Type B pancreatic cell (in vitro differentiated cells): ENCODE results near the gene PTPA. TPM values are rescaled to one million over a fixed set of nuclear protein-coding genes. Genes with fewer than 3 reads are reported as not detected.
A peak's percentile ranks its signal among the peaks of the same experiment; 100 is the strongest.

ENCODE experiments used
- DNase-seq: peaks from one replicate; pipeline ENCODE4 v3.0.0; 2021; ENCODE audit warnings: mixed read lengths; ENCODE audit not compliant: unreplicated experiment; ENCODE audit errors: extremely low spot score
- H3K27ac Mint-ChIP-seq: 2 replicates; pipeline ENCODE4 v1.8.0; 2021; ENCODE audit warnings: mild to moderate bottlenecking, mixed read lengths
- H3K27me3 Mint-ChIP-seq: 2 replicates; pipeline ENCODE4 v1.8.0; 2021; ENCODE audit warnings: mixed read lengths
- H3K36me3 Mint-ChIP-seq: 2 replicates; pipeline ENCODE4 v1.8.0; 2021; ENCODE audit warnings: mixed read lengths
- H3K4me1 Mint-ChIP-seq: one replicate; pipeline ENCODE4 v1.8.0; 2021; ENCODE audit warnings: mixed read lengths; ENCODE audit not compliant: unreplicated experiment
- H3K4me3 Mint-ChIP-seq: 2 replicates; pipeline ENCODE4 v1.8.0; 2021; ENCODE audit warnings: mild to moderate bottlenecking, mixed read lengths
- H3K9me3 Mint-ChIP-seq: 2 replicates; pipeline ENCODE4 v1.8.0; 2021; ENCODE audit warnings: mixed read lengths
- total RNA-seq: library from RNA; stranded (reverse); gene quantifications from 2 replicates; pipeline ENCODE4 v1.2.1, GENCODE V29; 2021; ENCODE audit warnings: low replicate concordance
- TF ChIP-seq, protein P1 (sequence below): fragments of 200-600 bp; sonication (generic); conservative IDR thresholded peaks from 2 replicates; pipeline ENCODE4 v1.5.0; 2021; ENCODE audit warnings: antibody characterized with exemption, mild to moderate bottlenecking

The PTPA gene
- total RNA-seq, 1 donor from 2014 or later = 102 TPM

DNA sequence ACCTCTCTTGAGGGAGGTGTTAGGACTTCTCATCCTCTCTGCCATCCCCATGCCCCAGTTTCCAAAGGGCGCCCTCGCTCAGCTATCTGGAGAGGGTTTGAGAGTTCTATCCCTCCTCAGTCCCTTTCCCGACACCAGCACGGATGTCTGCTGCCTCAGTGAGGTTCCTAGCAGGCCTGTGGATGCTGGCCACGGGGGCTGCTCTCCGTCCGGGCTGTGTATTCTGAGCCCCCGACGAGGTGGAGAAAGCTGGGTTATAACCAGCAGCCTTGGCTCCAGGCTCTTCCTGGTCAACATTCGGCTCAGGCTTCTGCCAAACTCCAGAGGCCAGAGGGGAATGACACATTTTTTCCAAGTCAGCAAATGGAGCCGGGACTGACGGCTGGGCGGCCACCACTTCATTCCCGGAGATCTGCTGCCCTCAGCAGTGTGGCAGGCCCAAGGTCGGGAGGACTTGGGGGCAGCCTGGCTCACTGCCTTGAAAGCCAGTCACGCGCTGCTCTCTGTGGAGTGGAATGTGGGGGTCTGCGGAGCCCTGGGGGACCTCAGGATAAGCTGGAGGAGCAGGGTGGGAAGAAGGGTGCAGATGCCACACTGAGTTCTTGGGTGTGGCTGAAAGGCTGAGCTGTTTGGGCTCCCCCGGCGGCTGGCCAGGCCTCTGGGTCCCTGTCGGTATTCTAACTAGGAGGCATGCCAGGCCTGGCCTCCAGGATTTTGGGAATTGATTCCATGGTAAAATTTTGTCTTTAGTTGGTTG lies 27.4 kb downstream of the PTPA start:
- H3K4me3 Mint-ChIP-seq = peak overlapping the region; percentile 88

DNA sequence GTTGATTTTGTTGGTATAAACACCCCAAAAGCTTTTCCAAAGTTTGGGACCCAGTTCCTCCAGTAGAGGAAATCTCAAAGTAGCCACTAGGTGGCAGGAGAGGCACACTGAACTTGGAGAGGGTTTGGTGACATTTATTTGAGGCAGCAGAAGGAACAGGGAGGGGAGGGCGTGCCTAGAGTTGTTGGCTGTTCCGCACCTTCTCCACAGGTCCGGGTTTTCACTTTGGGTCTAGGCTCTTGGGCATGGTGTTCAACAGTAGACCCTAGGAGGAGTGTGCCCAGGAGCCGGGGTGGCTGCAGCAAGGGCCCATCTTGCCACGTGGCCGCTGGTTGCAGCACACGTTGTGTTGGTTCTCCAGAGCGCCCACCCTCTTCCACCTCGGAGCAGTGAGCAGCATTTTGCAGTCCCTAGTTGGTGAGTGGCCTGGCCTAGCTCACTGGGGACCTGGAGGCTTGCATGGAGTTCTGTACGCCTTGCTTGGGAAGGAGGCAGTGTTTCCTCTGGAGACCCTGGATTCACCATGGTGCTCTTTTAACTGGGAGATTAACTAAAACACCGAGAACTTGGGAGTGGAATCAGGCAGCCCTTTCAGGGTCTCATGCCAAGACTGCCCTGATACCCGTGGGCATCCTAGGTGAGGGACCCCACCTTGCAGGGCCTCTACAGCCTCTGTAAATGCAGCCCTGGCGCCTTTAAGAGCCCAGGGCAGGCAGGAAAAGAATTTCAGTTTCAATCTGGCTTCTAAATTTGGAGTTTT lies 28.2 kb downstream of the PTPA start:
- no peaks in the 10 kb centered on the region for H3K9me3 Mint-ChIP-seq
- peaks cover 9% of the 10 kb centered on the region for H3K36me3 Mint-ChIP-seq
- peak; percentile 80 for DNase-seq
- TF ChIP-seq, protein P1, sequence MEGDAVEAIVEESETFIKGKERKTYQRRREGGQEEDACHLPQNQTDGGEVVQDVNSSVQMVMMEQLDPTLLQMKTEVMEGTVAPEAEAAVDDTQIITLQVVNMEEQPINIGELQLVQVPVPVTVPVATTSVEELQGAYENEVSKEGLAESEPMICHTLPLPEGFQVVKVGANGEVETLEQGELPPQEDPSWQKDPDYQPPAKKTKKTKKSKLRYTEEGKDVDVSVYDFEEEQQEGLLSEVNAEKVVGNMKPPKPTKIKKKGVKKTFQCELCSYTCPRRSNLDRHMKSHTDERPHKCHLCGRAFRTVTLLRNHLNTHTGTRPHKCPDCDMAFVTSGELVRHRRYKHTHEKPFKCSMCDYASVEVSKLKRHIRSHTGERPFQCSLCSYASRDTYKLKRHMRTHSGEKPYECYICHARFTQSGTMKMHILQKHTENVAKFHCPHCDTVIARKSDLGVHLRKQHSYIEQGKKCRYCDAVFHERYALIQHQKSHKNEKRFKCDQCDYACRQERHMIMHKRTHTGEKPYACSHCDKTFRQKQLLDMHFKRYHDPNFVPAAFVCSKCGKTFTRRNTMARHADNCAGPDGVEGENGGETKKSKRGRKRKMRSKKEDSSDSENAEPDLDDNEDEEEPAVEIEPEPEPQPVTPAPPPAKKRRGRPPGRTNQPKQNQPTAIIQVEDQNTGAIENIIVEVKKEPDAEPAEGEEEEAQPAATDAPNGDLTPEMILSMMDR = peak; percentile 97
- H3K4me1 Mint-ChIP-seq = peaks cover 38% of the 10 kb centered on the region
- peak overlapping the region; percentile 88 for H3K4me3 Mint-ChIP-seq
- no peaks in the 10 kb centered on the region for H3K27me3 Mint-ChIP-seq
- peak overlapping the region; percentile 99 for H3K27ac Mint-ChIP-seq

More for the DNA sequence above, 27.4 kb downstream of the PTPA start:
- TF ChIP-seq, protein P1 = no peak
- Mint-ChIP-seq H3K27me3 (no peaks in the 10 kb centered on the region), H3K36me3 (peaks cover 12% of the 10 kb centered on the region), H3K9me3 (no peaks in the 10 kb centered on the region), H3K4me1 (peaks cover 36% of the 10 kb centered on the region), H3K27ac (peak overlapping the region; percentile 99)
- DNase-seq = no peak

DNA sequence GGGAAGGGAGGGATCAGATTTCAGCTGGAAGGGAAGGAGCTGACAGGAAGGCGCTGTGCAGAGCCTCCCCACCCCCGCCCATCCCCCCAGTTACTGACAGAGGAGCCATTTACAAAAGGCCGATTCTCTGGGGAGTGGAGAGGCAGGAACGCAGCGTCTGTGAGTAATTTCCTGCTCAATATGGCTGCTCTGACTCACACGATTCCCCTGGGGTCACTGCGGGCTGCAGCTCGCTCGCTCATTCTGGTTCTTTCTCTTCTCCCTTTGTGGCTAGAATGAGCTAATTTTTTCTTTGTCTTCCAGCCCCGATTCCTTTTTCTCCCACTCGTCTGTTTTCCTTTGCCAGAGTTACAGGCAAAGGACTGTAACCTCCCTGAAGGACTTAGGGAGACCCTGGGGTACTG lies 28.8 kb downstream of the PTPA start:
- peak; percentile 84 for DNase-seq
- Mint-ChIP-seq H3K4me3 (peak overlapping the region; percentile 88), H3K27ac (peak overlapping the region; percentile 99), H3K4me1 (peaks cover 38% of the 10 kb centered on the region), H3K36me3 (peaks cover 9% of the 10 kb centered on the region), H3K27me3 (no peaks in the 10 kb centered on the region), H3K9me3 (no peaks in the 10 kb centered on the region)
- TF ChIP-seq, protein P1 = no peak

DNA sequence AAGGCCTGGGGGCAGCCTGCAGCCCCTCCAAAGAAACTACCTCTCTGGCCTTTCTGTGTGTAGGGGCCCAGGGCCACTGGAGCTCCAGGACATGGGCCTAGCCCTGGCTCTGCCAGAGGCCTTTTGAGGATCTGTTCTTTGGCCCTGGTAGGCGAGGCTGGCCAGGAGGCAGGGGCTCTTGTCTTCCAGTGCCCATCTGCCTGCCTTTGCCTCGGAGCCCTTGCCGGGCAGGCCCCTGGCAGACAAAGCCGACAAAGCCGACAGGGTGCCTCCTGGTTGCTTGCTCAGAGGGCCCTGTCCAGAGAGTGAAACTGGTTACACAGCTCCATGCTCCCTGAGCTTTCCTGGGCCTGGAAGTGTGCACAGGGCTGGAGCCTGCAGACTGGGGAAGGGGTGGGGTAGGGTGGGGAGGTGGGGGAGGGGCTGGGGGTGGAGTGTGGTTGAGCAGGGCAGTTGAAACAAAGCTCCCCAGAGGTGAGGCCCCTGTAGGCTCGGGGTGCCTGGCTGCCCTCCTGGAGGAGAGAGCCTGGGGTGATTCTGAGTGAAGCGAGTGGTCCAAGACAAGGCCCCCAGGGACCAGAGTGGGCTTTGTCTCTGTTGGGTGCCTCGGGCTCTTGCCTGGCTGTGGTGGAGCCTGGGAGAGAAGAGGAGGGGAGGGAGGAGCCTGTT lies 29.3 kb downstream of the PTPA start:
- H3K4me3 Mint-ChIP-seq = peak overlapping the region; percentile 88
- TF ChIP-seq, protein P1 = no peak
- peaks cover 6% of the 10 kb centered on the region for H3K36me3 Mint-ChIP-seq
- no peaks in the 10 kb centered on the region for H3K9me3 Mint-ChIP-seq
- DNase-seq = no peak
- H3K27ac Mint-ChIP-seq = peak overlapping the region; percentile 99
- peaks cover 38% of the 10 kb centered on the region for H3K4me1 Mint-ChIP-seq
- no peaks in the 10 kb centered on the region for H3K27me3 Mint-ChIP-seq

DNA sequence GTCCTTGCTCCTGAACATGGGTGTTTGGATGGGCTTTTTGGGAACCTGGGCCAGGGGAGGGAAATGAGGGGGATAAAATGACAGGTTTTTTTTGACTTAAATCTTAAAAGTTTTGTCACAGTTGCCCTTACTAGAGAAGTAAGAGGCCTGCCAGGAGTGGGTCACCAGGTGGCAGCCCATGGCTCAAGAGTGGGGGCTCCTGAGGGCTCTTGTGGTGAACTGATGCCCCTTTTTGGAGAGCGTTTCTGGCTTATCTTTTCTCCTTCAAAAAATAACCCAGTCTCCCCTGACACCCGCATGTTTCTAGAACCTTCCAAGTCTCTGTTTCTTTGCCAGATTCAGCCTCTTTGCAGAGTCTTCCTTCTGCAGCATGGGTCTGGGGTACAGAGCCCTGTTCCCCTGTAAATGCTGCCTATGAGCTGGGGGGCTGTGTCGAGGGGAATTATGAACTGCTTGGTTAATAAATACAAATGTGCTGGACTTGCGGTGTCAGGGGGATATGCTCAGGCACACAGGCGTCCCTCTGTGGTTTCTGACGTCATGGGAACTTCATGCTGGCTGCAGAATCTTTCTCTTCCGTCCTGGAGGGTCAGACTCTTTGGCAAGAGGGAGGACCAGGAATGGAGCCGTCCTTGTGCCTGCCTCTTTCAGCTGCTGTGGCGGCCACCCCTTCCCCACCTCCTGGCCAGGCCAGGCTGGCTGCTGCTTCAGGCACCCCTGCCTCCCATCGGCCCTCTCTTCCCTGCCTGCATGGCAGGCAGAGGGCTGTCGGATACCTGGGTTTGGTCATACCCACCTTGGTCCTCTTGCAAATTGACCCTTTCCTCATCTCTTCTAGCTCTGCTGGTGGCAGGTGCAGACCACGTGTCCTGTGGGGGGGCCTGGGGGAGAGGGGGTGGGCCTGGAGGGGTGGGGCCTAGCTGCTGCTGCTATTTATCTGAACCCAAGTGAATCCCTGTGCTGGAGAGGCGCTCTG lies 30.1 kb downstream of the PTPA start:
- H3K27ac Mint-ChIP-seq = peak overlapping the region; percentile 99
- H3K4me1 Mint-ChIP-seq = peaks cover 42% of the 10 kb centered on the region
- TF ChIP-seq, protein P1 = no peak

More for the DNA sequence above, 30.1 kb downstream of the PTPA start:
- Mint-ChIP-seq H3K9me3 (no peaks in the 10 kb centered on the region), H3K27me3 (no peaks in the 10 kb centered on the region), H3K36me3 (peaks cover 6% of the 10 kb centered on the region), H3K4me3 (peak overlapping the region; percentile 88)
- DNase-seq = no peak
